Esophagus squamous epithelium (tissue), 4 donors: ENCODE data around the gene STK10.
A peak's percentile ranks its signal among the peaks of the same experiment; 100 is the strongest.

Source experiments
- POLR2A ChIP-seq, 4 donors: fragments of 450-650 bp; IDR thresholded peaks; one replicate each; pipeline ENCODE4 v1.6.1; 2017; ENCODE audit warnings: antibody characterized with exemption in 4 of 4, mild to moderate bottlenecking in 4 of 4, moderate library complexity in 3 of 4
- TF ChIP-seq, protein P1 (sequence below), 6 experiments: fragments of 450-650 bp in 4 of 6; fragments of 200-600 bp in 2 of 6; sonication (generic) in 2 of 6; IDR thresholded peaks; one replicate each; pipeline ENCODE4 v1.5.1; 2016 to 2019; ENCODE audit warnings: antibody characterized with exemption in 6 of 6, mild to moderate bottlenecking in 4 of 6, moderate library complexity in 4 of 6

GRCh38 chr5:172102913-172103626 lies 85.0 kb downstream of the STK10 start:
- TF ChIP-seq, protein P1, sequence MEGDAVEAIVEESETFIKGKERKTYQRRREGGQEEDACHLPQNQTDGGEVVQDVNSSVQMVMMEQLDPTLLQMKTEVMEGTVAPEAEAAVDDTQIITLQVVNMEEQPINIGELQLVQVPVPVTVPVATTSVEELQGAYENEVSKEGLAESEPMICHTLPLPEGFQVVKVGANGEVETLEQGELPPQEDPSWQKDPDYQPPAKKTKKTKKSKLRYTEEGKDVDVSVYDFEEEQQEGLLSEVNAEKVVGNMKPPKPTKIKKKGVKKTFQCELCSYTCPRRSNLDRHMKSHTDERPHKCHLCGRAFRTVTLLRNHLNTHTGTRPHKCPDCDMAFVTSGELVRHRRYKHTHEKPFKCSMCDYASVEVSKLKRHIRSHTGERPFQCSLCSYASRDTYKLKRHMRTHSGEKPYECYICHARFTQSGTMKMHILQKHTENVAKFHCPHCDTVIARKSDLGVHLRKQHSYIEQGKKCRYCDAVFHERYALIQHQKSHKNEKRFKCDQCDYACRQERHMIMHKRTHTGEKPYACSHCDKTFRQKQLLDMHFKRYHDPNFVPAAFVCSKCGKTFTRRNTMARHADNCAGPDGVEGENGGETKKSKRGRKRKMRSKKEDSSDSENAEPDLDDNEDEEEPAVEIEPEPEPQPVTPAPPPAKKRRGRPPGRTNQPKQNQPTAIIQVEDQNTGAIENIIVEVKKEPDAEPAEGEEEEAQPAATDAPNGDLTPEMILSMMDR (IDR thresholded peaks at IDR 0.05) = peak in 1 of 6 experiments; percentile 7
- TF ChIP-seq POLR2A (IDR thresholded peaks at IDR 0.05) = no peak
